Prostate gland (tissue), 2 donors: ENCODE results near the gene SPARC. TPM values are rescaled to one million over a fixed set of nuclear protein-coding genes. Genes with fewer than 3 reads are reported as not detected.
A peak's percentile ranks its signal among the peaks of the same experiment; 100 is the strongest.

ENCODE experiments used
- DNase-seq: peaks from one replicate; pipeline ENCODE4 v3.0.0-alpha.2; 2019; ENCODE audit warnings: low spot score
- H3K27ac ChIP-seq, 2 donors: fragments of 200-600 bp; sonication (generic); 2 replicates each; pipeline ENCODE4 v1.5.1; 2017 to 2019
- H3K27me3 ChIP-seq: fragments of 200-600 bp; sonication (generic); replicated peaks from 2 replicates; pipeline ENCODE4 v1.5.1; 2019; ENCODE audit not compliant: insufficient read depth
- H3K36me3 ChIP-seq, 2 donors: fragments of 200-600 bp; sonication (generic); 1 replicate in 1 of 2; 2 replicates in 1 of 2; pipeline versions ENCODE4 v1.5.1 to v1.8.1; 2017 to 2019
- H3K4me1 ChIP-seq: fragments of 200-600 bp; sonication (generic); replicated peaks from 2 replicates; pipeline ENCODE4 v1.5.1; 2019
- H3K4me3 ChIP-seq, 2 donors: fragments of 200-600 bp; sonication (generic); 2 replicates each; pipeline ENCODE4 v1.5.1; 2017 to 2019
- H3K9me3 ChIP-seq: fragments of 200-600 bp; sonication (generic); 2 replicates; pipeline ENCODE4 v1.5.1; 2017
- POLR2A ChIP-seq: fragments of 450-650 bp; IDR thresholded peaks from one replicate; pipeline ENCODE4 v1.6.1; 2016; ENCODE audit warnings: antibody characterized with exemption, mild to moderate bottlenecking
- POLR2AphosphoS5 ChIP-seq: sonication (generic); formaldehyde crosslinking; IDR thresholded peaks from one replicate; pipeline ENCODE4 v1.6.1; 2017; ENCODE audit warnings: antibody characterized with exemption
- WGBS: methylation state at CpG from one replicate; pipeline ENCODE4 v1.1.5; 2018; 5-methylcytosine and 5-hydroxymethylcytosine counted together
- intact Hi-C: fragments of 100-400 bp; cut with DNase I; formaldehyde crosslinking; loops from one replicate; pipeline ENCODE4 v1.14.2; 2022
- total RNA-seq, 2 donors: library from RNA; depleted of rRNA; stranded (reverse); fragments of >200 nt; gene quantifications; one replicate each; pipeline ENCODE4 v1.1.0, GENCODE V29; 2016
- TF ChIP-seq, protein P1 (sequence below), 4 experiments: fragments of 200-600 bp in 2 of 4; fragments of 450-650 bp in 2 of 4; sonication (generic) in 2 of 4; IDR thresholded peaks; 1 replicate in 3 of 4; 2 replicates in 1 of 4; pipeline ENCODE4 v1.5.1; 2016 to 2019; ENCODE audit warnings: antibody characterized with exemption in 4 of 4, mild to moderate bottlenecking in 2 of 4, moderate library complexity in 2 of 4

SPARC gene
- total RNA-seq, 2 donors from 2014 or later = 101 to 2,249 TPM

GRCh38 chr5:151661968-151662732 lies 24.6 kb downstream of the SPARC start:
- peaks cover 0 to 10% of the 10 kb centered on the region in 2 donors for H3K36me3 ChIP-seq
- TF ChIP-seq POLR2AphosphoS5 (no peak), POLR2A (no peak)
- TF ChIP-seq, protein P1, sequence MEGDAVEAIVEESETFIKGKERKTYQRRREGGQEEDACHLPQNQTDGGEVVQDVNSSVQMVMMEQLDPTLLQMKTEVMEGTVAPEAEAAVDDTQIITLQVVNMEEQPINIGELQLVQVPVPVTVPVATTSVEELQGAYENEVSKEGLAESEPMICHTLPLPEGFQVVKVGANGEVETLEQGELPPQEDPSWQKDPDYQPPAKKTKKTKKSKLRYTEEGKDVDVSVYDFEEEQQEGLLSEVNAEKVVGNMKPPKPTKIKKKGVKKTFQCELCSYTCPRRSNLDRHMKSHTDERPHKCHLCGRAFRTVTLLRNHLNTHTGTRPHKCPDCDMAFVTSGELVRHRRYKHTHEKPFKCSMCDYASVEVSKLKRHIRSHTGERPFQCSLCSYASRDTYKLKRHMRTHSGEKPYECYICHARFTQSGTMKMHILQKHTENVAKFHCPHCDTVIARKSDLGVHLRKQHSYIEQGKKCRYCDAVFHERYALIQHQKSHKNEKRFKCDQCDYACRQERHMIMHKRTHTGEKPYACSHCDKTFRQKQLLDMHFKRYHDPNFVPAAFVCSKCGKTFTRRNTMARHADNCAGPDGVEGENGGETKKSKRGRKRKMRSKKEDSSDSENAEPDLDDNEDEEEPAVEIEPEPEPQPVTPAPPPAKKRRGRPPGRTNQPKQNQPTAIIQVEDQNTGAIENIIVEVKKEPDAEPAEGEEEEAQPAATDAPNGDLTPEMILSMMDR (IDR thresholded peaks at IDR 0.05) = no peak
- H3K4me1 ChIP-seq = peaks cover 3% of the 10 kb centered on the region
- 29% methylated on average over 4 of the region's 4 CpGs for WGBS
- DNase-seq = no peak
- intact Hi-C loops = loop anchor here (2.0 kb wide), 1 partner anchor 57 kb away; no protein-coding TSS in a partner anchor
- H3K4me3 ChIP-seq = no peak overlapping the region
- no peaks in the 10 kb centered on the region for H3K27me3 ChIP-seq
- H3K9me3 ChIP-seq = no peaks in the 10 kb centered on the region
- no peak overlapping the region for H3K27ac ChIP-seq

DNA sequence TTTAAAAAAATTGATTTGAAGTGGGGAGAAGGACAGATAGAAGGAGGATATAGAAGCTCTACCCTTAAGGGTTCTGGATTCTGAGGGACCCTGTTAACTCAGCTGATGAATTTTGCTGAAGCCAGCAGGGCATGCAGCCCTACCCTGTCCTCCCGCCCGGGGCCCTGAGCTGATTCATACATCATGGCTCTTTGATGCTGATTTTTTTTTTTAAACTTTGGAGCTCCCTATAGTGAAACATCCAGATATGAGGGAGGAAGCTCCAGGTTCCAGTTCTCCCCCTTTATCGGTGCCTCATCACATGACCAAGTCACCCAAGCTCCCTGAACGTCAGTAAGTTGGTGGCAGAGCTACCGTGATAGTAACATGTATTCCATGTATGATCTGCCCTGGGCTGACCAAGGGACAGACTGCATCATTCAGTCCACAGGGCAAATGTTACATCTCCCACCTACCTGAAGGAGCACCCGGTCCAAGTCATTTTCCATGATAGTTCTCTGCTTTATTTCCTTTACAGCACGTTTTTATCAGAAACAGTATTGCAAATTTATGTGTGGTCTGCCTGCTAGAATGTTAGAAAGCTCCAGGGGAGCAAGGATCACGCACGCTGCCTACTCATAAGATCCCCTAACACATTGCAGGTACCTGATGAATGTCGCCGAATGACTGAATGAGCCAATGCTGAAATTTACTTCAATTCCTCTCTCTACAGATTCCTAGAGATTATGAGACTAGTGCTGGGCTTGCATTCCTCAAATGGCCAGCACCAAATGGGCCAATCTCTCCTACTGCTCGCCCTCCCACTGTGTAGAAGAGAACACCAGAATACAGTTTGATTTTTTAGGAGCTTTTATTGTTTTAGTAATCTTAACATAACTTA lies 25.9 kb downstream of the SPARC start:
- no peak for DNase-seq
- TF ChIP-seq POLR2AphosphoS5 (no peak), POLR2A (no peak)
- TF ChIP-seq, protein P1 (IDR thresholded peaks at IDR 0.05) = no peak
- Histone ChIP-seq H3K4me3 (no peak overlapping the region), H3K4me1 (peaks cover 3% of the 10 kb centered on the region), H3K36me3 (peaks cover 0 to 5% of the 10 kb centered on the region in 2 donors), H3K27me3 (no peaks in the 10 kb centered on the region), H3K9me3 (no peaks in the 10 kb centered on the region), H3K27ac (peak overlapping the region in 1 of 2 donors; percentile 1)
- 57% methylated on average over 12 of the region's 12 CpGs for WGBS
- intact Hi-C loops = no loop called here

- TF ChIP-seq POLR2A (no peak), POLR2AphosphoS5 (no peak)
- TF ChIP-seq, protein P1 (IDR thresholded peaks at IDR 0.05) = peak; percentile 80 to 89 (median 86)
- no peak overlapping the region for H3K27ac ChIP-seq
- 21% methylated on average over 10 of the region's 10 CpGs for WGBS
Measured at GRCh38 chr5:151659001-151659754, 27.5 kb downstream of the SPARC start.

DNA sequence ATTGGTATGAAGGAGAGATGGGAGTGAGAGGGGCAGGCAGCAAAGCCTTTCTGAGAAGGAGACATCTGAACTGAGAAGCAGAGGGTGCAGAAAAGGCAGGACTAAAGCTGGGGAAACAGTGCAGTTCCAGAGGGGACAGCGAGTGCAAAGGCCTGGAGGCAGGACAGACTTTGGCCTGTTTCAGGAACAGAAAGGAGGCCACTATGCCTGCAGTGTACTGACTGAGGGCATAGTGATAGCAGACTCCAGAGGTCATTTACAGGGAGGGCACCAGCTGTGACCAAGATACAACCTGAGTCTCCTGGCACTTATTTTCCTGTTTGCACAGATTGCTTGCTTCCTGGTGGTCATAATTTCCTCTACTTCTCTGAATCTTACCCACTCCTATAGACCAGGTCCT lies 29.6 kb downstream of the SPARC start:
- Histone ChIP-seq H3K9me3 (no peaks in the 10 kb centered on the region), H3K27me3 (no peaks in the 10 kb centered on the region), H3K36me3 (no peaks in the 10 kb centered on the region), H3K4me3 (no peak overlapping the region), H3K4me1 (no peaks in the 10 kb centered on the region), H3K27ac (no peak overlapping the region)
- WGBS = 87% methylated on average over 1 of the region's 1 CpG
- DNase-seq = no peak
- intact Hi-C loops = no loop called here
- TF ChIP-seq, protein P1 (IDR thresholded peaks at IDR 0.05) = no peak
- TF ChIP-seq POLR2AphosphoS5 = no peak
- no peak for TF ChIP-seq POLR2A

More at GRCh38 chr5:151659001-151659754, 27.5 kb downstream of the SPARC start:
- H3K27me3 ChIP-seq = no peaks in the 10 kb centered on the region
- H3K4me1 ChIP-seq = no peaks in the 10 kb centered on the region
- H3K36me3 ChIP-seq = peaks cover 0 to 3% of the 10 kb centered on the region in 2 donors
- H3K4me3 ChIP-seq = no peak overlapping the region
- intact Hi-C loops = loop anchor here (1.0 kb wide), 1 partner anchor 82 kb away; no protein-coding TSS in a partner anchor
- no peaks in the 10 kb centered on the region for H3K9me3 ChIP-seq
- DNase-seq = peak; percentile 49
